IMR-90 (cell line): ENCODE results near the gene ADGRD1. TPM values are rescaled to one million over a fixed set of nuclear protein-coding genes. Genes with fewer than 3 reads are reported as not detected.

Experiments used
- ATAC-seq: fragments of 200-7000 bp; cut with Tn5 transposase; 2 replicates; pipeline ENCODE4 v1.9.1; 2020; ENCODE audit warnings: low read depth, mild to moderate bottlenecking, moderate library complexity
- BruUV-seq: library from RNA; stranded (reverse); fragments of 400-500 nt; replicated peaks from 2 replicates; lab custom pipeline; 2021; lab: Mats Ljungman, UMichigan
- CTCF ChIA-PET: fragments of 300-600 bp; formaldehyde crosslinking; extraction: SDS; loops from one replicate; lab custom pipeline; 2021; ENCODE audit warnings: antibody characterized with exemption; lab: Yijun Ruan, JAX
- POLR2A ChIA-PET: fragments of 300-600 bp; sonication (Branson Sonifier 250); formaldehyde crosslinking; loops from one replicate; lab custom pipeline; 2022; ENCODE audit warnings: antibody characterized with exemption; ENCODE audit not compliant: unreplicated experiment; lab: Charles Lee
- DNase-seq: peaks from one replicate; pipeline ENCODE4 v3.0.0; 2013
- H2AFZ ChIP-seq: replicated peaks from 2 replicates; pipeline ENCODE3; 2013; ENCODE audit warnings: low read length, mild to moderate bottlenecking; ENCODE audit not compliant: poor library complexity
- H2AK5ac ChIP-seq: 2 replicates; pipeline ENCODE4 v1.6.1; 2013; ENCODE audit warnings: low read depth, low read length, inconsistent platforms
- H2AK9ac ChIP-seq: replicated peaks from 2 replicates; pipeline ENCODE3; 2013; ENCODE audit warnings: mild to moderate bottlenecking, low read depth, low read length, moderate library complexity; ENCODE audit not compliant: poor library complexity
- H2BK120ac ChIP-seq: 2 replicates; pipeline ENCODE4 v1.6.1; 2013; ENCODE audit warnings: low read depth, low read length, inconsistent platforms
- H2BK15ac ChIP-seq: 3 replicates; pipeline ENCODE4 v1.6.1; 2013; ENCODE audit warnings: low read depth, low read length, inconsistent platforms
- H2BK20ac ChIP-seq: 2 replicates; pipeline ENCODE4 v1.6.1; 2013; ENCODE audit warnings: low read depth, mild to moderate bottlenecking, inconsistent platforms, low read length, moderate library complexity
- H2BK5ac ChIP-seq: 2 replicates; pipeline ENCODE4 v1.6.1; 2013; ENCODE audit warnings: mild to moderate bottlenecking, low read depth, low read length, inconsistent platforms; ENCODE audit not compliant: poor library complexity, severe bottlenecking
- H3K14ac ChIP-seq: replicated peaks from 2 replicates; pipeline ENCODE4 v1.6.1; 2013; ENCODE audit warnings: low read depth, low read length, inconsistent platforms
- H3K18ac ChIP-seq: 2 replicates; pipeline ENCODE4 v1.6.1; 2013; ENCODE audit warnings: low read depth, low read length, control low read depth
- H3K23ac ChIP-seq: 2 replicates; pipeline ENCODE4 v1.6.1; 2013; ENCODE audit warnings: low read depth, low read length, inconsistent platforms
- H3K27ac ChIP-seq: 2 replicates; pipeline ENCODE4 v1.5.1; 2013; ENCODE audit warnings: mild to moderate bottlenecking, control low read depth, low read length; ENCODE audit not compliant: insufficient read depth
- H3K27me3 ChIP-seq: 2 replicates; pipeline ENCODE4 v1.6.1; 2013; ENCODE audit warnings: low read length; ENCODE audit not compliant: control insufficient read depth, insufficient read depth
- H3K36me3 ChIP-seq: 2 replicates; pipeline ENCODE4 v1.6.1; 2013; ENCODE audit warnings: low read length, mixed read lengths; ENCODE audit not compliant: control insufficient read depth, insufficient read depth
- H3K4ac ChIP-seq: 2 replicates; pipeline ENCODE4 v1.6.1; 2013; ENCODE audit warnings: low read depth, low read length, inconsistent platforms
- H3K4me1 ChIP-seq: 2 replicates; pipeline ENCODE4 v1.6.1; 2013; ENCODE audit warnings: low read length, mixed read lengths; ENCODE audit not compliant: control insufficient read depth, insufficient read depth
- H3K4me2 ChIP-seq: 2 replicates; pipeline ENCODE4 v1.6.1; 2013; ENCODE audit warnings: low read depth, mild to moderate bottlenecking, control low read depth, low read length, moderate library complexity
- H3K4me3 ChIP-seq: 2 replicates; pipeline ENCODE4 v1.5.1; 2013; ENCODE audit warnings: low read depth, mild to moderate bottlenecking, control low read depth, low read length, moderate library complexity; ENCODE audit not compliant: insufficient read depth
- H3K56ac ChIP-seq: 2 replicates; pipeline ENCODE4 v1.6.1; 2013; ENCODE audit warnings: low read length, inconsistent platforms; ENCODE audit not compliant: insufficient read depth; ENCODE audit errors: extremely low read depth
- H3K79me1 ChIP-seq, 2 experiments: 2 replicates each; pipeline ENCODE4 v1.6.1; 2013; ENCODE audit warnings: low read length in 2 of 2, inconsistent platforms in 1 of 2, low read depth in 1 of 2
- H3K9ac ChIP-seq: 2 replicates; pipeline ENCODE4 v1.6.1; 2013; ENCODE audit warnings: low read depth, low read length, control low read depth
- H3K9me1 ChIP-seq: 2 replicates; pipeline ENCODE4 v1.6.1; 2013; ENCODE audit warnings: low read length, inconsistent platforms; ENCODE audit not compliant: insufficient read depth
- H3K9me3 ChIP-seq: 2 replicates; pipeline ENCODE4 v1.6.1; 2013; ENCODE audit warnings: low read length; ENCODE audit not compliant: control insufficient read depth, insufficient read depth
- H4K20me1 ChIP-seq: 2 replicates; pipeline ENCODE4 v1.6.1; 2013; ENCODE audit warnings: low read length, inconsistent platforms; ENCODE audit not compliant: insufficient read depth
- H4K5ac ChIP-seq: 2 replicates; pipeline ENCODE4 v1.6.1; 2013; ENCODE audit warnings: mild to moderate bottlenecking, low read depth, low read length, control low read depth
- H4K8ac ChIP-seq, 2 experiments: 2 replicates each; pipeline ENCODE4 v1.6.1; 2013; ENCODE audit warnings: low read depth in 2 of 2, low read length in 2 of 2, control low read depth in 1 of 2, inconsistent platforms in 1 of 2
- H4K91ac ChIP-seq: 2 replicates; pipeline ENCODE4 v1.6.1; 2013; ENCODE audit warnings: low read depth, low read length, inconsistent platforms; ENCODE audit not compliant: insufficient read depth
- MAFK ChIP-seq: IDR thresholded peaks from 2 replicates; pipeline ENCODE4 v1.6.1; 2012; ENCODE audit warnings: low read depth, low read length, improper control_type of control experiment
- WGBS, 2 experiments: methylation state at CpG; one replicate each; pipeline versions ENCODE4 v1.1.5 to v1.1.7; 2013; ENCODE audit warnings: missing lambda C conversion rate in 2 of 2; ENCODE audit not compliant: insufficient read length in 1 of 2; ENCODE audit errors: extremely low coverage in 2 of 2; 5-methylcytosine and 5-hydroxymethylcytosine counted together
- dilution Hi-C: fragments of 300-500 bp; cut with HindIII; formaldehyde crosslinking; loops from one replicate; pipeline ENCODE4 v1.14.3; 2018; ENCODE audit warnings: low sequenced_read_pairs; ENCODE audit not compliant: unreplicated experiment
- in situ Hi-C: fragments of 300-500 bp; cut with MboI; formaldehyde crosslinking; loops from 3 replicates; pipeline ENCODE4 v1.14.3; 2019; ENCODE audit warnings: low sequenced_read_pairs, inconsistent platforms, mixed read lengths
- intact Hi-C: fragments of 100-400 bp; cut with micrococcal nuclease; formaldehyde crosslinking; loops from 2 replicates; pipeline ENCODE4 v1.10.0; 2022
- polyA plus RNA-seq, 3 experiments: library from polyadenylated mRNA; depleted of rRNA; stranded (reverse); fragments of >200 nt; gene quantifications; 2 replicates each; pipeline ENCODE4 v1.2.3, GENCODE V29; 2012; ENCODE audit warnings: low replicate concordance in 1 of 3
- total RNA-seq: library from RNA; depleted of rRNA; stranded (reverse); fragments of >200 nt; gene quantifications from 2 replicates; pipeline ENCODE4 v1.2.3, GENCODE V29; 2012

ADGRD1 gene
- total and polyA plus RNA-seq, 2 of the 4 experiments (the other 2 are of a cell fraction): not detected

GRCh38 chr12:131060011-131060703 is 106.5 kb downstream of the ADGRD1 start:
- no peak overlapping the region for H3K23ac ChIP-seq
- no peak overlapping the region for H3K4me3 ChIP-seq
- H3K9me3 ChIP-seq: peaks cover 19% of the 10 kb centered on the region
- H3K4me2 ChIP-seq: no peak overlapping the region
- in situ Hi-C loops (no loop called here), dilution Hi-C loops (no loop called here), intact Hi-C loops (no loop called here)
- no peak overlapping the region for H4K91ac ChIP-seq
- no peak overlapping the region for H2AK5ac ChIP-seq
- H4K8ac ChIP-seq: no peak overlapping the region
- H2AFZ ChIP-seq: no peak overlapping the region
- H2BK20ac ChIP-seq: no peak overlapping the region
- no peak overlapping the region for H3K9ac ChIP-seq
- TF ChIP-seq MAFK: no peak
- H4K5ac ChIP-seq: no peak overlapping the region
- H3K18ac ChIP-seq: no peak overlapping the region
- BruUV-seq: no TSS peak
- H3K14ac ChIP-seq: no peak overlapping the region
- no peaks in the 10 kb centered on the region for H3K36me3 ChIP-seq
- no peak overlapping the region for H2AK9ac ChIP-seq
- no peaks in the 10 kb centered on the region for H4K20me1 ChIP-seq
- WGBS, 2 experiments: 70% methylated on average over 3 of the region's 16 CpGs; no CpG with 5 or more reads in 1 of the 2 experiments
- H2BK120ac ChIP-seq: no peak overlapping the region
- no peak overlapping the region for H2BK15ac ChIP-seq
- ATAC-seq (no peak), DNase-seq (no peak)
- H2BK5ac ChIP-seq: no peak overlapping the region
- ChIA-PET POLR2A (no interaction called here), CTCF (no interaction called here)
- H3K79me1 ChIP-seq: no peaks in the 10 kb centered on the region
- no peak overlapping the region for H3K27ac ChIP-seq
- no peaks in the 10 kb centered on the region for H3K4me1 ChIP-seq
- H3K4ac ChIP-seq: no peak overlapping the region
- H3K9me1 ChIP-seq: no peaks in the 10 kb centered on the region
- no peak overlapping the region for H3K56ac ChIP-seq
- H3K27me3 ChIP-seq: no peaks in the 10 kb centered on the region
